Panc1 (cell line): ENCODE measurements around the gene SMAD3. TPM values are rescaled to one million over a fixed set of nuclear protein-coding genes. Genes with fewer than 3 reads are reported as not detected.

ENCODE experiments used
- ATAC-seq: fragments of 200-7000 bp; cut with Tn5 transposase; 2 replicates; pipeline ENCODE4 v1.9.1; 2020; ENCODE audit warnings: mild to moderate bottlenecking, moderate library complexity
- BruUV-seq: library from RNA; stranded (reverse); fragments of 400-500 nt; replicated peaks from 2 replicates; lab custom pipeline; 2021; lab: Mats Ljungman, UMichigan
- CTCF ChIA-PET: fragments of 300-600 bp; sonication (Branson Sonifier 250); formaldehyde crosslinking; loops from one replicate; lab custom pipeline; 2022; ENCODE audit warnings: antibody characterized with exemption; lab: Charles Lee
- POLR2A ChIA-PET: fragments of 300-600 bp; sonication (Branson Sonifier 250); formaldehyde crosslinking; loops from one replicate; lab custom pipeline; 2022; ENCODE audit warnings: antibody characterized with exemption; lab: Charles Lee
- DNase-seq: peaks from one replicate; pipeline ENCODE4 v3.0.0-alpha.2; 2010; ENCODE audit warnings: low read depth, low spot score
- H3K27ac ChIP-seq: 2 replicates; pipeline ENCODE4 v1.5.1; 2011; ENCODE audit warnings: mild to moderate bottlenecking, low read length, inconsistent platforms
- H3K27me3 ChIP-seq: fragments of 200-500 bp; sonication (Bioruptor generic); 2 replicates; pipeline ENCODE4 v1.6.0; 2014; ENCODE audit warnings: low read length, inconsistent platforms; ENCODE audit not compliant: control insufficient read depth, insufficient read depth
- H3K36me3 ChIP-seq: fragments of 200-500 bp; sonication (Bioruptor generic); 2 replicates; pipeline ENCODE4 v1.5.1; 2014; ENCODE audit warnings: inconsistent platforms, mild to moderate bottlenecking, low read length, moderate library complexity; ENCODE audit not compliant: control insufficient read depth, insufficient read depth
- H3K4me1 ChIP-seq: 2 replicates; pipeline ENCODE4 v1.5.1; 2011; ENCODE audit warnings: inconsistent platforms, mild to moderate bottlenecking, low read length, moderate library complexity; ENCODE audit not compliant: control insufficient read depth, insufficient read depth
- H3K4me3 ChIP-seq, 2 experiments: 2 replicates each; pipeline ENCODE4 v1.5.1; 2011 to 2012; ENCODE audit warnings: low read depth in 2 of 2, low read length in 2 of 2, mild to moderate bottlenecking in 2 of 2, inconsistent platforms in 1 of 2, moderate library complexity in 1 of 2
- H3K9me3 ChIP-seq: fragments of 200-500 bp; sonication (Bioruptor generic); 2 replicates; pipeline ENCODE4 v1.5.1; 2014; ENCODE audit warnings: low read depth, mild to moderate bottlenecking, inconsistent platforms, low read length, moderate library complexity; ENCODE audit not compliant: control insufficient read depth, insufficient read depth
- CTCF ChIP-seq: fragments of 450-650 bp; IDR thresholded peaks from 2 replicates; pipeline ENCODE4 v1.5.1; 2017; ENCODE audit warnings: mild to moderate bottlenecking
- POLR2AphosphoS5 ChIP-seq: IDR thresholded peaks from 2 replicates; pipeline ENCODE4 v1.6.1; 2012; ENCODE audit warnings: mild to moderate bottlenecking, low read depth, low read length, moderate library complexity
- REST ChIP-seq, 2 experiments: IDR thresholded peaks; 2 replicates each; pipeline ENCODE4 v1.6.1; 2011 to 2012; ENCODE audit warnings: low read depth in 2 of 2, control low read depth in 1 of 2, low read length in 1 of 2, mild to moderate bottlenecking in 1 of 2, moderate library complexity in 1 of 2; ENCODE audit not compliant: insufficient read depth in 1 of 2
- SIN3A ChIP-seq: IDR thresholded peaks from 2 replicates; pipeline ENCODE4 v1.6.1; 2012; ENCODE audit warnings: low read depth, mild to moderate bottlenecking, low read length, moderate library complexity, borderline replicate concordance; ENCODE audit not compliant: insufficient read depth
- TCF7L2 ChIP-seq: IDR thresholded peaks from 2 replicates; pipeline ENCODE4 v1.6.1; 2011; ENCODE audit warnings: mild to moderate bottlenecking, low read depth, low read length, inconsistent platforms
- in situ Hi-C: cut with HindIII; loops from 2 replicates; pipeline ENCODE4 v1.10.0; 2016; ENCODE audit warnings: low sequenced_read_pairs, low pct_unique_long_range_greater_than_20kb
- intact Hi-C: fragments of 100-400 bp; cut with micrococcal nuclease; formaldehyde crosslinking; loops from one replicate; pipeline ENCODE4 v1.10.0; 2022; ENCODE audit not compliant: unreplicated experiment
- total RNA-seq: library from RNA; stranded (reverse); gene quantifications from one replicate; pipeline ENCODE4 v1.2.1, GENCODE V29; 2021; ENCODE audit not compliant: unreplicated experiment

Gene SMAD3
- total RNA-seq, 1 experiment from 2014 or later, result 394 TPM

- TF ChIP-seq POLR2AphosphoS5 (peak; percentile 18; the same call in 1 of the 2 replicates), CTCF (no peak)
- Histone ChIP-seq H3K4me1 (peaks cover 100% of the 10 kb centered on the region), H3K9me3 (no peaks in the 10 kb centered on the region), H3K27me3 (no peaks in the 10 kb centered on the region), H3K4me3 (no peak overlapping the region), H3K36me3 (peaks cover 11% of the 10 kb centered on the region; the same call in 1 of the 2 replicates), H3K27ac (peak overlapping the region; percentile 94)
- ChIA-PET CTCF (no interaction called here), POLR2A (no interaction called here)
- DNase-seq (no peak), ATAC-seq (no peak; the same call in 1 of the 2 replicates)
- intact Hi-C loops, result no loop called here
- in situ Hi-C loops, result no loop called here
- no TSS peak for BruUV-seq
Measured at GRCh38 chr15:67161881-67162280, 96.5 kb downstream of the SMAD3 start.

GRCh38 chr15:67163180-67163579, 97.8 kb downstream of the SMAD3 start:
- intact Hi-C loops (no loop called here), in situ Hi-C loops (no loop called here)
- no peaks in the 10 kb centered on the region for H3K9me3 ChIP-seq
- ATAC-seq (no peak), DNase-seq (no peak)
- H3K4me1 ChIP-seq, result peaks cover 100% of the 10 kb centered on the region
- H3K27me3 ChIP-seq, result no peaks in the 10 kb centered on the region
- H3K27ac ChIP-seq, result peak overlapping the region; percentile 94
- POLR2A ChIA-PET, result no interaction called here
- no peak overlapping the region for H3K4me3 ChIP-seq
- H3K36me3 ChIP-seq, result peaks cover 7% of the 10 kb centered on the region; the same call in 1 of the 2 replicates
- TF ChIP-seq SIN3A (no peak), POLR2AphosphoS5 (no peak), TCF7L2 (no peak), REST (IDR thresholded peaks at IDR 0.05; ENCODE audit: insufficient read depth in 1 of 2, low read depth in 2 of 2, low read length in 1 of 2) (no peak), CTCF (no peak)
- CTCF ChIA-PET, result no interaction called here
- BruUV-seq, result no TSS peak
